ENCODE results near the gene UBA5.

UBA5 gene

DNA sequence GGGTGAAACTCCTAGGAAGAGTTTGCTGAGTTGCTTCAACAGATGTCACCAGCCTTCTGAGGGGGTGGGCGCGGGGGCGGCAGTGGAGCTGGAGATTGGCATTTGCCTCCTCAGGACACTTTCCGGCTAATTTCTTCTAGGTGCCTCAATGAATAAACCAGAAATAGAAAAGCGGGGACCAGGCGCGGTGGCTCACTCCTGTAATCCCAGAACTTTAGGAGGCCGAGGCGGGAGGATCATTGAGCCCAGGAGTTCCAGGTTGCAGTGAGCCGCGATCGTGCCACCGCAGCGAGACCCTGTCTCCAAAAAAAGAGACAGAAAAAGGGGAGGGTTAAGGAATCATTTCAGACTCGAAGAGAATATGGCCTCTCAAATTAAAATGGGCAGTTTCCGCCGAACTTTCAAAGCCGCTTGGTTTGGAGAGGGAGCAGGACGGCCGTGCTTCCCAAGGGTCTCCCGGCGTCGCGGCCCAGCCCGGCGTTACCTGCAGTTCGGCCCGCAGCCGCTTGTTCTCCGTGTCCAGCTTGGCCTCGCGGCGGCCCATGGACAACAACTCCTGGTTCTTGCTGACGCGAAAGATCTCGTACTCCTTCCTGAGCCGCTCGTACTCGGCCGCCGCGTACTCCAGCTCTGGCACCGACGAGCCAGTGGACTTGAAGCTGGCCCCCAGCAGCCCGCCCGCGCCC lies 61.5 kb downstream of the UBA5 start:
- DNase-seq, result peak in 1 of 5 donors; percentile 12

DNA sequence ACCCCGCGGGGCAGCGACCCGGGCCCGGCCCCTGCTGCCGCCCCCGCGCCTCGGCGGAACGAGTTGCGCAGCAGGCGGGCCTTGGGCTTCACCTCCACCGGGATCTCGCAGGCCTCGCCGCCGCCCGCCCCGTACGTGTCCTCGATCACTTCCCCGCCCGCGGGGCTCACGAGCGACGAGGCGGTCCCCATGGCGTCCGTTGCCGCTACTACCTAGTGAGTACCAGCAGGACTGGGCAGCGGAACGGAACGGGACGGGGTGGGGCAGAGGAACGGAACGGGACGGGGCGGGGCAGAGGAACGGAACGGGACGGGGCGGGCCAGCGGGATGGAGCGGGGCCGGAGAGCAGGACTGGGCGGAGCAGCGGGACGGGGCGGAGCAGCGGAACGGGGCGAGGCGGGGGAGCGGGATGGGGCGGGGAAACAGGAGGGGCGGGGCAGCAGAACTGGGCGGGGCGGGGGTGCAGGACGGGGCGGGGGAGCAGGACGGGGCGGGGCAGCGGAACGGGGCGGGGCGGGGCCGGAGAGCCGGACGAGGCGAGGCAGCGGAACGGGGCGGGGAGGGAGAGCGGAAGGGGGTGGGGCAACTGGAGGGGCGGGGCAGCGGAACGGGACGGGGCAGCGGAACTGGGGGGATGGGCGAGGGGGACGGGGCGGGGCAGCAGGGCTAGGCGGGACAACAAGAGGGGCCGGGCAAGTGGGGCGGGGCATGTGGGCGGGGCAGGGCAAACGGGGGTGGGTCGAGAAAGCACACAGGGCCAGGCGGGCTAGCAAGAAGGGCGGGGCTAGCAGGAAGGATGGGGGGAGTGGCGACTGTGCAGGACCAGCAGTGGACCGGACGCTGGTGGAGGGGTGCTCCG lies 62.3 kb downstream of the UBA5 start, which contains the start of gene NPHP3:
TSS of gene NPHP3 (minus strand) at position 245 of the 859 bp plus-strand sequence. CDS start at position 191, 54 bp downstream.
- peak; percentile 95 to 99 (median 97) for DNase-seq

DNA sequence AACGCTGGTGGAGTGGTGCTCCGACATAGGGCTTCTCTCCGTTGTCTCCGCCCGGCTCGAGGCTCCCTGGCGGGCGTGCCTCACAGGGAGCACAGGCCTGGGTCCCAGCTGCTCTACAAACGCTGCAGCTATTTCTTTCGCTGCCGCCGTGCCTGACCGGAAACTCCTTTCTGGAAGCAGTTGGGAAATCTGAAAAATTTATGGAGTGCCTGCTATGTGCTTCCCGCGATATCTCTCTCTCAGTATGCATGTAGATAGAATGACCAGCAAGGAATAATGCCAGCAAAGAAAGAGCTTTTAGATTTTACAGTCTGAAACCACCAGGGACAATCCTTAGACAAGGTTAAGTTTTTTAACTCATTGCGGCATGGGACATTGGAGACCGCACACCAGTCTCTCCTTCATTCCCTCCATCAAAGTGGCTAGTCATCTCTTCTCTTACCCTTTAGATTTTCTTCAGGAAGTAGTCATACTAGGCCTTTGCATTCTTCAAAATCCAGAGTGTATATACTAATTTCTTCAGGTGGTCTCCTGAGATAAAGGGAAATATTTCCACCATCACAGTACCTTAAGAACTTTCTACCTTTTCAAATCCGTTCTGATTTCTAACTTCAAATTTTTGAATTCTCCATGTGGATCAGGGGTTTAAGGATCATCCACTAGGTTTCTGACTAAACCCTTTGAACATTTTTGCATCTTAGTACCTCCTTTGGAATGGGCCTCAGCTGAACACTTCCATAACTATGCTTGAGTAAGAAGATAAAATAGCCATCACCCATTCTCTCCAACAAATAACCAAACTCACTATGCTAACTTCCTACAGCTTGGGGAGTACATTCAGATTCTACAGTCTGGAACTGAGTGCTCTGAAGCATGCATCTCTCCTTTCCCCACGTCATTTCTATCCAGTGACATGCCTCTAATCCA lies 63.2 kb downstream of the UBA5 start:
- DNase-seq, result no peak

DNA sequence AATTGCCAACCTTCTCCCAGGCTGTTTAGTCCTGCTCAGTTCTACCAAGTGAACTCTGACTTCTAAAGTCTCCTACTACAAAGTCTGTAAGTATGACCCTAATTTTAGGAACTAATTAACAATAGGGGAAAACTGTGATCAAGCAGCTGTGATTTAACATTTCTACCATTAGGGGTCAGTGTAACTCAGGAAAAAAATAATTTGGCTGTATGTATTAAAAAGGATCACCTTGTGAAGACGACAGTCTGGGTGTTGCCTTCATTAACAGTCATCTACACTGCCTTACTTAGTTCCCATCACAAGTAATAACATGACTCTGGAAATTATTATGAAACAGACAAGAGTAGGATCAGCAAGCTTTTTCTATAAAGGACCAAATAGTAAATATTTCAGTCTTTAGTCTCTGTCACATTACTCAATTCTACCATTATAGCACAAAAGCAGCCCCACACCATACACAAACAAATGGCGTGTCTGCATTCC lies 66.3 kb downstream of the UBA5 start:
- peak in 1 of 5 donors; percentile 37 for DNase-seq
